Tibial nerve (tissue), 4 donors: Measurements from ENCODE around the gene TUSC2. TPM values are rescaled to one million over a fixed set of nuclear protein-coding genes. Genes with fewer than 3 reads are reported as not detected.

Experiments
- DNase-seq, 2 donors: peaks; one replicate each; pipeline ENCODE4 v3.0.0-alpha.2; 2019; ENCODE audit warnings: low spot score in 2 of 2
- H3K27ac ChIP-seq, 4 donors: fragments of 200-600 bp; sonication (generic) in 3 of 4; one replicate each; pipeline ENCODE4 v1.5.1; 2017 to 2019; ENCODE audit warnings: mild to moderate bottlenecking in 1 of 4
- H3K27me3 ChIP-seq, 2 donors: fragments of 200-600 bp; sonication (generic) in 1 of 2; one replicate each; pipeline versions ENCODE4 v1.5.1 to v1.6.0; 2017 to 2019
- H3K36me3 ChIP-seq, 3 donors: fragments of 200-600 bp; sonication (generic); one replicate each; pipeline ENCODE4 v1.5.1; 2018 to 2019
- H3K4me1 ChIP-seq, 4 donors: fragments of 200-600 bp; sonication (generic) in 3 of 4; one replicate each; pipeline ENCODE4 v1.5.1; 2017 to 2019
- H3K4me3 ChIP-seq, 4 donors: fragments of 200-600 bp; sonication (generic) in 3 of 4; one replicate each; pipeline ENCODE4 v1.5.1; 2017 to 2019; ENCODE audit warnings: mild to moderate bottlenecking in 1 of 4, moderate library complexity in 1 of 4
- H3K9me3 ChIP-seq, 4 donors: fragments of 200-600 bp; sonication (generic) in 3 of 4; one replicate each; pipeline ENCODE4 v1.5.1; 2017 to 2019
- EP300 ChIP-seq, 2 donors: sonication (generic); formaldehyde crosslinking; IDR thresholded peaks; one replicate each; pipeline ENCODE4 v1.6.1; 2017; ENCODE audit warnings: antibody characterized with exemption in 2 of 2, mild to moderate bottlenecking in 1 of 2
- POLR2A ChIP-seq, 2 donors: fragments of 450-650 bp; IDR thresholded peaks; one replicate each; pipeline ENCODE4 v1.6.1; 2017; ENCODE audit warnings: antibody characterized with exemption in 2 of 2, mild to moderate bottlenecking in 2 of 2, moderate library complexity in 2 of 2
- WGBS, 2 donors: methylation state at CpG; one replicate each; pipeline ENCODE4 v1.1.5; 2018; 5-methylcytosine and 5-hydroxymethylcytosine counted together
- total RNA-seq, 4 donors: library from RNA; depleted of rRNA; stranded (reverse); fragments of >200 nt; gene quantifications; one replicate each; pipeline ENCODE4 v1.1.0, GENCODE V29; 2016
- TF ChIP-seq, protein P1 (sequence below), 5 experiments: fragments of 200-600 bp in 3 of 5; fragments of 450-650 bp in 2 of 5; sonication (generic) in 3 of 5; IDR thresholded peaks; one replicate each; pipeline ENCODE4 v1.5.1; 2016 to 2019; ENCODE audit warnings: antibody characterized with exemption in 5 of 5, mild to moderate bottlenecking in 3 of 5, moderate library complexity in 2 of 5

The TUSC2 gene
- total RNA-seq, 4 donors from 2014 or later = 19.0 to 31.9 (median 20.8) TPM

DNA sequence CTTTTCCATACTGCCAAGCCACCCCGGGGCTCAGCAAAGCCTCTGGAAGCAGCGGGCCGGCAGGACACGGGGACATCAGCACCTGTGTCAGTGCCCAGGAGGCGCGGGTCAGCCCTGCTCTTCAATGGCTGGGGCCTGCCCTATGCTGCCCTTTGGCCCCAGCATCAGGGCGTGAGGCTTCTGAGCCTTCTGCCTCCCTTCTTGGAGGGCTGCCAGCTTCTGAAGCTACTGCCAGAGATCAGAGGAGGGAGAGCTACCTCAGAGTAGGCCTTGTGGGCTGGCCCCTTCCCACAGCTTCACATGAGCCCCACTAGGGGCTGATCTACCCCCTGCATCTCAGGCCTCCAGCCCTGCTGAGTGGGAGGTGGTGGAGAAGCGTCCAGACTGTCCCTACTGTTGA, 44.3 kb upstream of the TUSC2 start:
- TF ChIP-seq, protein P1, sequence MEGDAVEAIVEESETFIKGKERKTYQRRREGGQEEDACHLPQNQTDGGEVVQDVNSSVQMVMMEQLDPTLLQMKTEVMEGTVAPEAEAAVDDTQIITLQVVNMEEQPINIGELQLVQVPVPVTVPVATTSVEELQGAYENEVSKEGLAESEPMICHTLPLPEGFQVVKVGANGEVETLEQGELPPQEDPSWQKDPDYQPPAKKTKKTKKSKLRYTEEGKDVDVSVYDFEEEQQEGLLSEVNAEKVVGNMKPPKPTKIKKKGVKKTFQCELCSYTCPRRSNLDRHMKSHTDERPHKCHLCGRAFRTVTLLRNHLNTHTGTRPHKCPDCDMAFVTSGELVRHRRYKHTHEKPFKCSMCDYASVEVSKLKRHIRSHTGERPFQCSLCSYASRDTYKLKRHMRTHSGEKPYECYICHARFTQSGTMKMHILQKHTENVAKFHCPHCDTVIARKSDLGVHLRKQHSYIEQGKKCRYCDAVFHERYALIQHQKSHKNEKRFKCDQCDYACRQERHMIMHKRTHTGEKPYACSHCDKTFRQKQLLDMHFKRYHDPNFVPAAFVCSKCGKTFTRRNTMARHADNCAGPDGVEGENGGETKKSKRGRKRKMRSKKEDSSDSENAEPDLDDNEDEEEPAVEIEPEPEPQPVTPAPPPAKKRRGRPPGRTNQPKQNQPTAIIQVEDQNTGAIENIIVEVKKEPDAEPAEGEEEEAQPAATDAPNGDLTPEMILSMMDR (IDR thresholded peaks at IDR 0.05) = no peak
- no peak for TF ChIP-seq EP300 (IDR thresholded peaks at IDR 0.05)
- TF ChIP-seq POLR2A (IDR thresholded peaks at IDR 0.05) = no peak
- no peak for DNase-seq
- no peaks in the 10 kb centered on the region for H3K9me3 ChIP-seq
- WGBS, 2 donors = 39 to 44% methylated on average over 7 to 8 of the region's 8 CpGs
- H3K36me3 ChIP-seq = no peaks in the 10 kb centered on the region
- no peak overlapping the region for H3K27ac ChIP-seq
- H3K4me3 ChIP-seq = no peak overlapping the region
- no peaks in the 10 kb centered on the region for H3K27me3 ChIP-seq
- H3K4me1 ChIP-seq = peaks cover 0 to 13% (median 0%) of the 10 kb centered on the region in 4 donors

DNA sequence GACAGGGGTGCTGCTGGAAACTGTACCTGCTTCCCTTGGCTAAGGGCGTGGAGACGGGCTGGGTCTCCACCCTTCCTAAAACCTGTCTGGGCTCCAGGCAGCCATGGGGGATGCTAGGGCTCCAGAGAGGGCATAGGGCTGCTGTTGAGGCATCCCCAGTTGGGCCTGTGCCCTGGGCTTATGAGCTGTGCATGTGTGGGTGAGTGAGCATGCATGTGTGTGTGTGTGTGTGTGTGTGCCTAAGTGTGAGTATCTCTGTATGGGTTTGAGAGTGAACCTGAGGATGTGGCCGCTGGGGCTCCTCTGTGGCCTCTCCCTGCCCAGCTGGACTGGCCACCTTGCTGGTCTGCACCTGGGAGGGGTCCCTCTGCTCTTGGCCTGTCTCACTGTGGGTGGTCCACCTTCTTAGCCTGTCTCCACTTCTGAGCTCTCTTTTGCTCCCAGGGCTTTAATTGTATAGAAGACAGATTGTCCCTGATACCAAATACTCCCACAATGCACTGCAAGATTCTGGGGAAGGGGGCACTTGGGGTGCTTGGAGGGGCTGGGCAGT, 43.2 kb upstream of the TUSC2 start:
- 77 to 83% methylated on average over 3 of the region's 3 CpGs for WGBS, 2 donors
- no peak for TF ChIP-seq EP300 (IDR thresholded peaks at IDR 0.05)
- TF ChIP-seq, protein P1 (IDR thresholded peaks at IDR 0.05) = no peak
- TF ChIP-seq POLR2A (IDR thresholded peaks at IDR 0.05) = no peak
- DNase-seq = no peak
- no peak overlapping the region for H3K27ac ChIP-seq
- no peaks in the 10 kb centered on the region for H3K36me3 ChIP-seq
- H3K4me1 ChIP-seq = peaks cover 0 to 13% (median 0%) of the 10 kb centered on the region in 4 donors
- H3K4me3 ChIP-seq = no peak overlapping the region
- H3K9me3 ChIP-seq = no peaks in the 10 kb centered on the region
- H3K27me3 ChIP-seq = no peaks in the 10 kb centered on the region

DNA sequence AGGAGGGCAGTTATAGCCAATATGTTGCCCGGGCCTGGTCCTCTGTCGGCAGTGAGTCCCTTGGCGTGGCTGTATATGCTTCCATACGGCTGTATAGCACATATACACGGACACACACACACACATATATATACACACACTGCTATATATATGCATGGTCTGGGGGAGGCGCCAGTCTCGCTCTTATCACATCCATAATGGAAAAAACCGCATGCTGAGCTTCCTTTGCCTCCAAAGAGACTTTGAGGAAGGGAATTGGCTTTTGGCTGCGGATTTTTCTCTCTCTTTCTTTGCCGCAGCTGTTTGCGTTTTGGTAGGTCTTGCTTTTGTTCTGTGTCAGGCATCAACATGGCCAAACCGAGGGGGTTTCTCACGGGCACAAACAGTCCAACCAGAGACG, 42.6 kb upstream of the TUSC2 start:
- peaks cover 0 to 15% (median 2%) of the 10 kb centered on the region in 4 donors for H3K4me1 ChIP-seq
- no peaks in the 10 kb centered on the region for H3K9me3 ChIP-seq
- H3K4me3 ChIP-seq = no peak overlapping the region
- no peak overlapping the region for H3K27ac ChIP-seq
- H3K36me3 ChIP-seq = no peaks in the 10 kb centered on the region
- DNase-seq = no peak
- H3K27me3 ChIP-seq = no peaks in the 10 kb centered on the region
- no peak for TF ChIP-seq EP300 (IDR thresholded peaks at IDR 0.05)
- TF ChIP-seq, protein P1 (IDR thresholded peaks at IDR 0.05) = peak in 1 of 5 experiments; percentile 19
- 38 to 50% methylated on average over 14 of the region's 14 CpGs for WGBS, 2 donors

DNA sequence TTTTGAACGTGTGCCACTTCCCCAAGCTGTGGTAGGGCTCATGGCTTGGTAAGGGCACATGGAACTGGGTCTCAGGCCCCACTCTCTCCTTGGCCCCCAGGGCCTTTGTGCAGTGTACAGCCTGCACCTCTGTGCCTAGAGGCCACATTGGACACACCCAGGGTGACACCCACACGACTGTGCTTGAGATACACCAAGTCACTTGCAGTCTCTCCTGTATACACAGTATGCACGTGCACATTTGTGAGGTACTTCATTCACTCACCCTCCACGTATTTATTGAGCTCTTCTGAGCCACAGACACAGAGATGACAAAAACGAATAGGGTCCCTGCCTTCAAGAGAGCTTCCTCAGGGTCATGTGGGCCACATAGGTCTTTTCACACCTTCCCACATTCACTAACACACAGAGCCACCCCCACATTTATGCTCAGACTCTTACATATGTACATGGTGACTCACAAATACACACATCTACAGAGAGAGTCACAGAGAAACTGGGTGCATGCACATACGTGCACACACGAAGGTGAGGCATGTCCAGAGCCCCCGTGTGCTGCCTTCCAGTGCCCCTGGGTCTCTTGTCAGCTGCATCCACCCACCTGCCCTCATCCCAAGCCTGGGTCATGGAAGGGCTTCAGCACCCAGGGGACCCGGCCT, 41.1 kb upstream of the TUSC2 start:
- Histone ChIP-seq H3K4me1 (peaks cover 0 to 30% (median 13%) of the 10 kb centered on the region in 4 donors), H3K27ac (no peak overlapping the region), H3K9me3 (no peaks in the 10 kb centered on the region), H3K36me3 (no peaks in the 10 kb centered on the region), H3K4me3 (no peak overlapping the region), H3K27me3 (no peaks in the 10 kb centered on the region)
- 67 to 70% methylated on average over 8 to 9 of the region's 9 CpGs for WGBS, 2 donors
- TF ChIP-seq, protein P1 (IDR thresholded peaks at IDR 0.05) = no peak
- no peak for TF ChIP-seq POLR2A (IDR thresholded peaks at IDR 0.05)
- no peak for TF ChIP-seq EP300 (IDR thresholded peaks at IDR 0.05)
- no peak for DNase-seq

DNA sequence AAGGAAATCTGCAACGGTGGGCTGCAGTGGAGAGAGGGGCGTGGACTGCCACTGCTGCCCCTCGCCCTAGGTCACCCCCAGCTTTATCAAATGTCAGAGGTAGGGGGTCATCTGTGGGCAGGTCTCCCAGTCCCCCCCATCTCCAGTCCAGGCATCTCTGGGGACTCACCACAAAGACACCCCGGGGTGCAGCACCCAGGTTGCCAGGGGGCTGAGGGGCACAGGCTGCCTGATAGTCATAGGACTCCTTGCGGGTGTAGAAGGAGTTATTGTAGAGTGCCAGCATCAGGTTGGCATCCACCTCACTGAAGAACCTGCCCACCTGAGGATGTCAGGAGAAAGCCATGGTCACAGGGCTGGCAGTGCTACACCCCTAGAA, 37.8 kb upstream of the TUSC2 start:
- H3K4me3 ChIP-seq = peak overlapping the region; percentile 42 to 67 (median 64)
- TF ChIP-seq POLR2A (IDR thresholded peaks at IDR 0.05) = no peak
- no peak for TF ChIP-seq EP300 (IDR thresholded peaks at IDR 0.05)
- TF ChIP-seq, protein P1 (IDR thresholded peaks at IDR 0.05) = no peak
- peak overlapping the region in 1 of 4 donors; percentile 76 for H3K27ac ChIP-seq
- WGBS, 2 donors = 86 to 100% methylated on average over 3 to 5 of the region's 5 CpGs
- DNase-seq = no peak
- peaks cover 0 to 19% (median 13%) of the 10 kb centered on the region in 4 donors for H3K4me1 ChIP-seq
- H3K27me3 ChIP-seq = no peaks in the 10 kb centered on the region
- no peaks in the 10 kb centered on the region for H3K36me3 ChIP-seq
- no peaks in the 10 kb centered on the region for H3K9me3 ChIP-seq
